ENCODE measurements around the gene RNF148.

DNA sequence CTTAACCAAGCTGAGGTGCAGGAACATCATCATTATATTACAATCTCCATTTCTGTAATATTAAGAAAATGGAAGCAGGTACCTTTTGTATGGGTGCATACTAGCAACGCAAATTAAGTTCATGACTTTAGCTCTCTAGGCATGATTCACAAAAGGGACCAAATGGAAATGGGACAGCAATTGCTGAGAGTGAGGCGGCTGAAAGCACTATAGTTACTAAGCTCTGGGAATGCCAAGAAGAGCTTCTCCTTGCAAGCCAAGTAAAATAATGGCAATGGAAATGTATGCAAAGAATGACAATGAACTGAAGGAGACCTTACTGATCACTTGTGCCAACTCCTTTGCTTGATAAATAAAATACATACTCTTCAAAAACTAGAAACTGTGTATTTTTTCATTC is 36.2 kb upstream of the RNF148 start:
- TF ChIP-seq, protein P1, sequence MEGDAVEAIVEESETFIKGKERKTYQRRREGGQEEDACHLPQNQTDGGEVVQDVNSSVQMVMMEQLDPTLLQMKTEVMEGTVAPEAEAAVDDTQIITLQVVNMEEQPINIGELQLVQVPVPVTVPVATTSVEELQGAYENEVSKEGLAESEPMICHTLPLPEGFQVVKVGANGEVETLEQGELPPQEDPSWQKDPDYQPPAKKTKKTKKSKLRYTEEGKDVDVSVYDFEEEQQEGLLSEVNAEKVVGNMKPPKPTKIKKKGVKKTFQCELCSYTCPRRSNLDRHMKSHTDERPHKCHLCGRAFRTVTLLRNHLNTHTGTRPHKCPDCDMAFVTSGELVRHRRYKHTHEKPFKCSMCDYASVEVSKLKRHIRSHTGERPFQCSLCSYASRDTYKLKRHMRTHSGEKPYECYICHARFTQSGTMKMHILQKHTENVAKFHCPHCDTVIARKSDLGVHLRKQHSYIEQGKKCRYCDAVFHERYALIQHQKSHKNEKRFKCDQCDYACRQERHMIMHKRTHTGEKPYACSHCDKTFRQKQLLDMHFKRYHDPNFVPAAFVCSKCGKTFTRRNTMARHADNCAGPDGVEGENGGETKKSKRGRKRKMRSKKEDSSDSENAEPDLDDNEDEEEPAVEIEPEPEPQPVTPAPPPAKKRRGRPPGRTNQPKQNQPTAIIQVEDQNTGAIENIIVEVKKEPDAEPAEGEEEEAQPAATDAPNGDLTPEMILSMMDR (conservative IDR thresholded peaks at IDR 0.05; ENCODE audit: low read length) = no peak
- TF ChIP-seq EZH2phosphoT487 (IDR thresholded peaks at IDR 0.05; ENCODE audit: borderline replicate concordance) = no peak

Measured in Loucy (cell line).